Peyer's patch (tissue), 4 donors: ENCODE data around the gene BAD.

Source experiments
- POLR2A ChIP-seq, 2 donors: fragments of 450-650 bp; IDR thresholded peaks; one replicate each; pipeline ENCODE4 v1.5.1; 2017; ENCODE audit warnings: antibody characterized with exemption in 2 of 2, mild to moderate bottlenecking in 2 of 2, moderate library complexity in 2 of 2
- TF ChIP-seq, protein P1 (sequence below), 6 experiments: fragments of 450-650 bp in 4 of 6; fragments of 200-600 bp in 2 of 6; sonication (generic) in 1 of 6; IDR thresholded peaks; one replicate each; pipeline ENCODE4 v1.5.1; 2017 to 2019; ENCODE audit warnings: antibody characterized with exemption in 6 of 6, mild to moderate bottlenecking in 3 of 6, moderate library complexity in 1 of 6

DNA sequence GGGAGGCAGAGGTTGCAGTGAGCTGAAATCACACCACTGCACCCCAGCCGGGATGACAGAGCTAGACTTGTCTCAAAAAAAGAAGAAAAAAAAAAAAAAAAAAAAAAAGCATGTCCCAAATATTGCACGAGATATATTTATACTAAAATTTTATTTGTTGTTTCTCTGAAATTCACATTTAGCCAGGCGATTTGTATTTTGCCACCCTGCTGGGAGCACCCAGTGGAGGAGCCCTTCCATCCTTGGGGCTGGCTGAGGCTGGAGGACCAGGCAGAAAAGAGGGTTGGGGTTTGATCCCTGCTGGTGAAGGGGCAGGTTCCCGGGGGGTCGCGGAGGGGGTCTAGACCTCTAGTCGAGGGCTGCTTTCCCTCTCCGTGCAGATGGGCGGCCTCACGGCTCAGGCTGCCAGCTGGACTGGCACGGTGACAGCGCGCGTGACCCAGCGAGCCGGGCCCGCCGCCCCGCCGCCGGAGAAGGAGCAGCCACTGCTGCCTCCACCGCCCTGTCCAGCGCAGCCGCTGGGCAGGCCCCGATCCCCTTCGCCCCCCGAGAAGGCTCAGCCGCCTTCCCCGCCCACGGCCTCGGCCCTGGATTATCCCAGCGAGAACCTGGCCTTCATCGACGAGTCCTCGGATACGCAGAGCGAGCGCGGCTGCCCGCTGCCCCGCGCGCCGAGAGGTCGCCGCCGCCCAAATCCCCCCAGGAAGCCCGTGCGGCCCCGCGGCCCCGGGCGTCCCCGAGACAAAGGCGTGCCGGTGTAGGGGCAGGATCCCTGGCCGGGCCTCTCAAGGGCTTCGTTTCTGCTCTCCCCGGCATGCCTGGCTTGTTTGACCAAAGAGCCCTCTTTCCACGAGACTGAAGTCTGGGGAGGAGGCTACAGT lies 14.7 kb upstream of the BAD start:
- TF ChIP-seq, protein P1, sequence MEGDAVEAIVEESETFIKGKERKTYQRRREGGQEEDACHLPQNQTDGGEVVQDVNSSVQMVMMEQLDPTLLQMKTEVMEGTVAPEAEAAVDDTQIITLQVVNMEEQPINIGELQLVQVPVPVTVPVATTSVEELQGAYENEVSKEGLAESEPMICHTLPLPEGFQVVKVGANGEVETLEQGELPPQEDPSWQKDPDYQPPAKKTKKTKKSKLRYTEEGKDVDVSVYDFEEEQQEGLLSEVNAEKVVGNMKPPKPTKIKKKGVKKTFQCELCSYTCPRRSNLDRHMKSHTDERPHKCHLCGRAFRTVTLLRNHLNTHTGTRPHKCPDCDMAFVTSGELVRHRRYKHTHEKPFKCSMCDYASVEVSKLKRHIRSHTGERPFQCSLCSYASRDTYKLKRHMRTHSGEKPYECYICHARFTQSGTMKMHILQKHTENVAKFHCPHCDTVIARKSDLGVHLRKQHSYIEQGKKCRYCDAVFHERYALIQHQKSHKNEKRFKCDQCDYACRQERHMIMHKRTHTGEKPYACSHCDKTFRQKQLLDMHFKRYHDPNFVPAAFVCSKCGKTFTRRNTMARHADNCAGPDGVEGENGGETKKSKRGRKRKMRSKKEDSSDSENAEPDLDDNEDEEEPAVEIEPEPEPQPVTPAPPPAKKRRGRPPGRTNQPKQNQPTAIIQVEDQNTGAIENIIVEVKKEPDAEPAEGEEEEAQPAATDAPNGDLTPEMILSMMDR (IDR thresholded peaks at IDR 0.05): no peak
- TF ChIP-seq POLR2A (IDR thresholded peaks at IDR 0.05): no peak
